GM12878 (cell line): ENCODE results near the gene AKT1S1. TPM values are rescaled to one million over a fixed set of nuclear protein-coding genes. Genes with fewer than 3 reads are reported as not detected.

Experiments used
- ATF3 ChIP-seq: IDR thresholded peaks from 2 replicates; pipeline ENCODE4 v1.6.1; 2011; ENCODE audit warnings: low read depth, mild to moderate bottlenecking, low read length, moderate library complexity, borderline replicate concordance; ENCODE audit errors: extremely low read depth
- BMI1 ChIP-seq: fragments of 450-650 bp; IDR thresholded peaks from 2 replicates; pipeline ENCODE4 v1.6.1; 2016; ENCODE audit warnings: mild to moderate bottlenecking, moderate library complexity, borderline replicate concordance
- BRCA1 ChIP-seq: IDR thresholded peaks from 2 replicates; pipeline ENCODE4 v1.6.1; 2011; ENCODE audit warnings: low read depth, low read length, improper control_type of control experiment
- CBFB ChIP-seq: IDR thresholded peaks from 2 replicates; pipeline ENCODE4 v1.6.1; 2016; ENCODE audit warnings: antibody characterized with exemption, low read depth
- CBX5 ChIP-seq: sonication (generic); IDR thresholded peaks from 2 replicates; pipeline ENCODE4 v1.6.1; 2016; ENCODE audit warnings: low read depth, moderate library complexity, mild to moderate bottlenecking, inconsistent platforms
- CEBPZ ChIP-seq: fragments of 150-350 bp; IDR thresholded peaks from 2 replicates; pipeline ENCODE4 v1.6.1; 2016; ENCODE audit warnings: low read depth, low read length
- E2F4 ChIP-seq: IDR thresholded peaks from 2 replicates; pipeline ENCODE4 v1.6.1; 2012; ENCODE audit warnings: low read depth, low read length, improper control_type of control experiment
- RBBP5 ChIP-seq: fragments of 200-600 bp; sonication (generic); conservative IDR thresholded peaks from 2 replicates; pipeline ENCODE4 v1.6.1; 2016
- USF2 ChIP-seq: IDR thresholded peaks from 2 replicates; pipeline ENCODE4 v1.6.1; 2011; ENCODE audit warnings: low read depth, low read length, improper control_type of control experiment, borderline replicate concordance
- polyA plus RNA-seq, 11 experiments: library from polyadenylated mRNA; depleted of rRNA in 4 of 11; unstranded in 6 of 11; stranded (reverse) in 5 of 11; fragments of >200 nt; fragmentation: Nextera tagmentation in 4 of 11; fragmentation: Illumina TruSeq in 1 of 11; extraction: Ambion mirVana in 4 of 11; extraction: Trizol in 1 of 11; gene quantifications; 1 replicate in 1 of 11; 2 replicates in 10 of 11; pipeline versions ENCODE4 v1.2.1 to v1.2.3, GENCODE V29; 2011 to 2016; ENCODE audit warnings: inconsistent platforms in 2 of 11, missing spikeins in 2 of 11, low read depth in 1 of 11
- total RNA-seq, 4 experiments: library from RNA; depleted of rRNA in 3 of 4; stranded (reverse); fragments of >200 nt in 3 of 4; fragmentation: Illumina TruSeq in 1 of 4; extraction: Trizol in 1 of 4; gene quantifications; 2 replicates each; pipeline versions ENCODE4 v1.2.1 to v1.2.3, GENCODE V29; 2013 to 2021

Gene AKT1S1
- total and polyA plus RNA-seq, 10 of the 15 experiments (the other 5 are each of a cell fraction or from before 2014, with no cell fraction given) = 0.43 to 23.0 (median 12.3) TPM

- no peak for TF ChIP-seq USF2
- no peak; the same call in 1 of the 2 replicates for TF ChIP-seq CBFB
- peak; percentile 74 for TF ChIP-seq CEBPZ
- TF ChIP-seq ATF3 = no peak
- no peak for TF ChIP-seq RBBP5
- no peak for TF ChIP-seq BRCA1
- no peak for TF ChIP-seq BMI1
- TF ChIP-seq CBX5 = no peak
- no peak for TF ChIP-seq E2F4
Observed at GRCh38 chr19:49875857-49876421, 1.2 kb downstream of the AKT1S1 start (continued).
